IPS-18c (cell line): ENCODE measurements around the gene RHOD.

Experiments
- H3K4me3 ChIP-seq: 2 replicates; pipeline ENCODE4 v1.7.0; 2013; ENCODE audit warnings: low read depth, mild to moderate bottlenecking, low read length, moderate library complexity; ENCODE audit not compliant: insufficient read depth
- H3K9me3 ChIP-seq: one replicate; pipeline ENCODE4 v1.6.1; 2013; ENCODE audit warnings: mild to moderate bottlenecking, low read length, moderate library complexity; ENCODE audit not compliant: control insufficient read depth, insufficient read depth

RHOD gene

GRCh38 chr11:67119585-67120391 is 63.1 kb downstream of the RHOD start:
- H3K9me3 ChIP-seq, result no peaks in the 10 kb centered on the region

GRCh38 chr11:67120456-67120855 is 63.8 kb downstream of the RHOD start:
- peak overlapping the region; percentile 96 for H3K4me3 ChIP-seq
- no peaks in the 10 kb centered on the region for H3K9me3 ChIP-seq

More at GRCh38 chr11:67119585-67120391, 63.1 kb downstream of the RHOD start:
- H3K4me3 ChIP-seq, result peak overlapping the region; percentile 96

- H3K4me3 ChIP-seq, result peak overlapping the region; percentile 96
- no peaks in the 10 kb centered on the region for H3K9me3 ChIP-seq
Observed at GRCh38 chr11:67120881-67121710, 64.4 kb downstream of the RHOD start.
